K562 (cell line): ENCODE measurements around the gene STX18. TPM values are rescaled to one million over a fixed set of nuclear protein-coding genes. Genes with fewer than 3 reads are reported as not detected.

ENCODE experiments used
- ASH1L ChIP-seq: fragments of 450-650 bp; IDR thresholded peaks from 2 replicates; pipeline ENCODE4 v1.6.1; 2018; ENCODE audit warnings: borderline replicate concordance, mild to moderate bottlenecking, low read depth; ENCODE audit not compliant: partially characterized antibody
- CC2D1A ChIP-seq: fragments of 450-650 bp; IDR thresholded peaks from 2 replicates; pipeline ENCODE4 v1.6.1; 2017; ENCODE audit warnings: mild to moderate bottlenecking
- EP300 ChIP-seq: IDR thresholded peaks from 2 replicates; pipeline ENCODE4 v1.6.1; 2012; ENCODE audit warnings: low read length, improper control_type of control experiment
- HDAC8 ChIP-seq: fragments of 450-650 bp; IDR thresholded peaks from 2 replicates; pipeline ENCODE4 v1.6.1; 2016; ENCODE audit warnings: mild to moderate bottlenecking, missing genetic modification characterization, moderate library complexity, missing compliant biosample characterization
- ILK ChIP-seq: fragments of 450-650 bp; IDR thresholded peaks from 2 replicates; pipeline ENCODE4 v1.6.1; 2016; ENCODE audit warnings: missing genetic modification characterization, low read depth, mild to moderate bottlenecking, missing compliant biosample characterization, moderate library complexity, borderline replicate concordance
- MIER1 ChIP-seq: fragments of 450-650 bp; IDR thresholded peaks from 2 replicates; pipeline ENCODE4 v1.6.1; 2016; ENCODE audit warnings: antibody characterized with exemption, mild to moderate bottlenecking, low read depth
- POLR2G ChIP-seq: fragments of 200-400 bp; formaldehyde crosslinking; IDR thresholded peaks from 2 replicates; pipeline ENCODE4 v1.6.1; 2017; ENCODE audit warnings: low read depth, mild to moderate bottlenecking, antibody characterized with exemption, low read length, moderate library complexity
- RBFOX2 ChIP-seq: fragments of 200-400 bp; formaldehyde crosslinking; IDR thresholded peaks from 2 replicates; pipeline ENCODE4 v1.6.1; 2017; ENCODE audit warnings: low read depth, mild to moderate bottlenecking, low read length, moderate library complexity
- RBM25 ChIP-seq: fragments of 200-400 bp; formaldehyde crosslinking; IDR thresholded peaks from 2 replicates; pipeline ENCODE4 v1.6.1; 2018; ENCODE audit warnings: low read length, low read depth, moderate library complexity; ENCODE audit not compliant: severe bottlenecking
- SFPQ ChIP-seq: fragments of 200-400 bp; formaldehyde crosslinking; IDR thresholded peaks from 2 replicates; pipeline ENCODE4 v1.6.1; 2017; ENCODE audit warnings: mild to moderate bottlenecking, low read depth, low read length, moderate library complexity
- SRF ChIP-seq, 2 experiments: fragments of 250-450, 450-650 bp in 1 of 2; sonication (Bioruptor Pico) in 1 of 2; sonication (generic) in 1 of 2; formaldehyde crosslinking; IDR thresholded peaks; 2 replicates each; pipeline versions ENCODE4 v1.5.0 to v1.5.1; 2020 to 2022; ENCODE audit warnings: mild to moderate bottlenecking in 1 of 2, missing genetic modification reagents in 1 of 2
- TBL1XR1 ChIP-seq, 2 experiments: IDR thresholded peaks; 2 replicates each; pipeline ENCODE4 v1.6.1; 2012; ENCODE audit warnings: improper control_type of control experiment in 2 of 2, low read length in 2 of 2, mild to moderate bottlenecking in 1 of 2
- WHSC1 ChIP-seq: IDR thresholded peaks from one replicate; pipeline ENCODE4 v1.6.1; 2012; ENCODE audit warnings: low read length, control low read depth, inconsistent platforms
- ZBTB49 ChIP-seq: sonication (generic); formaldehyde crosslinking; IDR thresholded peaks from 2 replicates; pipeline ENCODE4 v1.8.0; 2022; ENCODE audit warnings: missing genetic modification reagents, mild to moderate bottlenecking, borderline replicate concordance
- ZFPM2 ChIP-seq: fragments of 250-450 bp; sonication (Bioruptor Pico); IDR thresholded peaks from 2 replicates; pipeline ENCODE4 v1.5.1; 2022; ENCODE audit warnings: mild to moderate bottlenecking
- ZNF134 ChIP-seq: fragments of 250-450 bp; sonication (Bioruptor Pico); conservative IDR thresholded peaks from 2 replicates; pipeline ENCODE4 v1.4.0; 2020
- ZNF165 ChIP-seq: fragments of 250-450 bp; sonication (Bioruptor Pico); IDR thresholded peaks from 2 replicates; pipeline ENCODE4 v1.4.0; 2020; ENCODE audit warnings: borderline replicate concordance
- ZNF239 ChIP-seq: fragments of 250-450 bp; sonication (Bioruptor Pico); IDR thresholded peaks from 2 replicates; pipeline ENCODE4 v1.4.0; 2020; ENCODE audit warnings: mild to moderate bottlenecking
- ZNF592 ChIP-seq: fragments of 450-650 bp; IDR thresholded peaks from 2 replicates; pipeline ENCODE4 v1.6.1; 2017; ENCODE audit warnings: antibody characterized with exemption, mild to moderate bottlenecking
- polyA plus RNA-seq, 8 experiments: library from polyadenylated mRNA; depleted of rRNA in 4 of 8; stranded (reverse) in 5 of 8; unstranded in 3 of 8; fragments of >200 nt; fragmentation: Nextera tagmentation in 2 of 8; fragmentation: Illumina TruSeq in 1 of 8; extraction: Ambion mirVana in 2 of 8; extraction: Trizol in 1 of 8; gene quantifications; 2 replicates each; pipeline versions ENCODE4 v1.2.1 to v1.2.3, GENCODE V29; 2011 to 2014; ENCODE audit warnings: inconsistent platforms in 1 of 8, missing spikeins in 1 of 8
- total RNA-seq, 7 experiments: library from RNA; depleted of rRNA in 6 of 7; stranded (reverse); fragments of >200 nt in 6 of 7; fragmentation: Illumina TruSeq in 2 of 7; extraction: Trizol in 2 of 7; gene quantifications; 2 replicates each; pipeline versions ENCODE4 v1.2.1 to v1.2.3, GENCODE V29; 2011 to 2021; ENCODE audit warnings: low replicate concordance in 1 of 7

STX18 gene
- total and polyA plus RNA-seq, 9 of the 15 experiments (the other 6 are each of a cell fraction or from before 2014, with no cell fraction given), result 6.2 to 41.7 (median 22.7) TPM

- TF ChIP-seq SFPQ (no peak), MIER1 (no peak), SRF (CRISPR knock-in tag; IDR thresholded peaks at IDR 0.05) (no peak), RBFOX2 (peak; percentile 57), WHSC1 (no peak), ZNF134 (no peak), ZFPM2 (CRISPR knock-in tag) (no peak), RBM25 (no peak), ILK (tag) (no peak), ASH1L (no peak), ZNF239 (CRISPR knock-in tag) (no peak), ZNF165 (CRISPR knock-in tag) (no peak), HDAC8 (tag) (no peak), ZNF592 (no peak), TBL1XR1 (IDR thresholded peaks at IDR 0.05; ENCODE audit: low read length in 2 of 2) (no peak), ZBTB49 (CRISPR knock-in tag) (no peak), CC2D1A (no peak), EP300 (no peak), POLR2G (peak; percentile 72)
Measured at GRCh38 chr4:4575284-4576211, 33.7 kb upstream of the STX18 start (continued).
